Mesenchymal stem cell (in vitro differentiated cells and primary cell): Measurements from ENCODE around the gene CAPN13.

Source experiments
- DNase-seq: peaks from one replicate; pipeline ENCODE4 v3.0.0-alpha.2; 2013
- H2AFZ ChIP-seq: one replicate; pipeline ENCODE4 v1.6.1; 2013; ENCODE audit warnings: low read depth, mild to moderate bottlenecking, control low read depth, inconsistent platforms, low read length, moderate library complexity
- H2AK5ac ChIP-seq: 2 replicates; pipeline ENCODE4 v1.6.1; 2013; ENCODE audit warnings: low read length, moderate library complexity, mild to moderate bottlenecking, inconsistent platforms; ENCODE audit not compliant: severe bottlenecking
- H2BK120ac ChIP-seq: one replicate; pipeline ENCODE4 v1.6.1; 2013; ENCODE audit warnings: low read depth, mild to moderate bottlenecking, inconsistent platforms, low read length, moderate library complexity
- H2BK12ac ChIP-seq, 2 experiments: one replicate each; pipeline ENCODE4 v1.6.1; 2013; ENCODE audit warnings: inconsistent platforms in 2 of 2, low read length in 2 of 2, mild to moderate bottlenecking in 2 of 2, moderate library complexity in 2 of 2, control low read depth in 1 of 2
- H2BK15ac ChIP-seq: one replicate; pipeline ENCODE4 v1.6.1; 2013; ENCODE audit warnings: mild to moderate bottlenecking, low read depth, inconsistent platforms; ENCODE audit not compliant: poor library complexity, severe bottlenecking
- H2BK5ac ChIP-seq: 2 replicates; pipeline ENCODE4 v1.6.1; 2013; ENCODE audit warnings: low read depth, mild to moderate bottlenecking, low read length, control low read depth, inconsistent platforms; ENCODE audit not compliant: poor library complexity, severe bottlenecking
- H3K14ac ChIP-seq, 2 experiments: one replicate each; pipeline ENCODE4 v1.6.1; 2013; ENCODE audit warnings: inconsistent platforms in 2 of 2, low read length in 2 of 2, control low read depth in 1 of 2, mild to moderate bottlenecking in 1 of 2, moderate library complexity in 1 of 2
- H3K18ac ChIP-seq, 2 experiments: one replicate each; pipeline ENCODE4 v1.6.1; 2013; ENCODE audit warnings: inconsistent platforms in 2 of 2, low read length in 2 of 2, control low read depth in 1 of 2, low read depth in 1 of 2, mild to moderate bottlenecking in 1 of 2
- H3K23ac ChIP-seq, 2 experiments: one replicate each; pipeline ENCODE4 v1.6.1; 2013; ENCODE audit warnings: inconsistent platforms in 2 of 2, low read length in 2 of 2, mild to moderate bottlenecking in 2 of 2, moderate library complexity in 2 of 2, control low read depth in 1 of 2
- H3K27ac ChIP-seq: 2 replicates; pipeline ENCODE4 v1.5.1; 2013; ENCODE audit warnings: mild to moderate bottlenecking, moderate library complexity, low read length, control low read depth, inconsistent platforms; ENCODE audit not compliant: poor library complexity, severe bottlenecking
- H3K27me3 ChIP-seq, 2 experiments: 2 replicates each; pipeline versions ENCODE4 v1.6.1 to v1.7.0; 2013; ENCODE audit warnings: low read length in 2 of 2, mild to moderate bottlenecking in 2 of 2, moderate library complexity in 2 of 2, control low read depth in 1 of 2, inconsistent platforms in 1 of 2; ENCODE audit not compliant: control insufficient read depth in 1 of 2, insufficient read depth in 1 of 2
- H3K36me3 ChIP-seq, 2 experiments: 2 replicates each; pipeline versions ENCODE4 v1.6.1 to v1.7.0; 2013; ENCODE audit warnings: low read length in 2 of 2, control low read depth in 1 of 2, inconsistent platforms in 1 of 2, low read depth in 1 of 2, mild to moderate bottlenecking in 1 of 2; ENCODE audit not compliant: insufficient read depth in 2 of 2, control insufficient read depth in 1 of 2
- H3K4ac ChIP-seq, 2 experiments: one replicate each; pipeline ENCODE4 v1.6.1; 2013; ENCODE audit warnings: inconsistent platforms in 2 of 2, low read length in 2 of 2, mild to moderate bottlenecking in 2 of 2, moderate library complexity in 2 of 2, control low read depth in 1 of 2, low read depth in 1 of 2
- H3K4me1 ChIP-seq: 2 replicates; pipeline ENCODE4 v1.6.1; 2013; ENCODE audit warnings: low read depth, low read length, control low read depth; ENCODE audit not compliant: control insufficient read depth, insufficient read depth
- H3K4me2 ChIP-seq: 2 replicates; pipeline ENCODE4 v1.6.1; 2013; ENCODE audit warnings: low read length, mild to moderate bottlenecking, inconsistent platforms; ENCODE audit not compliant: poor library complexity, severe bottlenecking
- H3K4me3 ChIP-seq, 2 experiments: 2 replicates each; pipeline versions ENCODE4 v1.5.1 to v1.7.0; 2013; ENCODE audit warnings: low read length in 2 of 2, mild to moderate bottlenecking in 2 of 2, control low read depth in 1 of 2, low read depth in 1 of 2; ENCODE audit not compliant: insufficient read depth in 1 of 2
- H3K79me1 ChIP-seq: replicated peaks from 2 replicates; pipeline ENCODE4 v1.6.1; 2013; ENCODE audit warnings: mild to moderate bottlenecking, control low read depth, low read length, inconsistent platforms; ENCODE audit not compliant: poor library complexity, severe bottlenecking
- H3K9ac ChIP-seq: 2 replicates; pipeline ENCODE4 v1.7.0; 2013; ENCODE audit warnings: mild to moderate bottlenecking, low read length, moderate library complexity
- H3K9me3 ChIP-seq: 2 replicates; pipeline ENCODE4 v1.7.0; 2013; ENCODE audit warnings: mild to moderate bottlenecking, low read length; ENCODE audit not compliant: control insufficient read depth
- H4K8ac ChIP-seq: one replicate; pipeline ENCODE4 v1.6.1; 2013; ENCODE audit warnings: inconsistent platforms, mild to moderate bottlenecking, low read length, moderate library complexity
- H4K91ac ChIP-seq: one replicate; pipeline ENCODE4 v1.6.1; 2013; ENCODE audit warnings: mild to moderate bottlenecking, low read length, inconsistent platforms
- WGBS: methylation state at CpG from one replicate; pipeline ENCODE4 v1.1.7; 2013; ENCODE audit warnings: mixed read lengths; 5-methylcytosine and 5-hydroxymethylcytosine counted together

CAPN13 gene

DNA sequence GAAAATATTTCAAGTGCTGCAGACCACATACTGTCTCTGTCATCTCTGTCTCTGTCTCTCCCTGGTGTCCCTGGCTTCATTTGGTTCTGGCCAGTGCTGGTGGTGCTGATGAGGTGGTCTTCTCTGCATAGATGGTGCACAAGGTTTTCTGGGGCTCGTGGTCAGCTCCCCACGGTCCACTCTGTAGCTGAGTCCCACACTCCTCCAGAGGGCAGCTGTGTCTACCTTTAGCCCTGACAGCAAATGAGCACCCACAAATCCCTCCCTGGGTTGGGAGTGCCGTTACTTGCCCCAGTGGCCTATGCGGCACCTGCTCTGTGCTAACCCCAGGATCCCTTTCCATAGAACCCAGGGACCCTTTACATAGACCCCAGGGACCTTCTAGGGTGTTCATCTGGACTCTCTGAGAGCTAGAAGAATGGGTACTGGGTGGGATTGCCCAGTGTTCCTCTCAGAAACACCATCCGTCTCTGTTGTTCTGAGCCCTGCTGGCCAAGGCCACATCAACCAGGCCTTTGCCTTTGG lies 129.3 kb downstream of the CAPN13 start:
- DNase-seq, result no peak
- no peaks in the 10 kb centered on the region for H3K27me3 ChIP-seq
- WGBS, result 80% methylated on average over 5 of the region's 5 CpGs
- H4K91ac ChIP-seq, result no peak overlapping the region
- no peaks in the 10 kb centered on the region for H3K9me3 ChIP-seq
- no peak overlapping the region for H3K4ac ChIP-seq
- no peak overlapping the region for H2BK12ac ChIP-seq
- H3K27ac ChIP-seq, result no peak overlapping the region
- no peak overlapping the region for H3K14ac ChIP-seq
- H2BK15ac ChIP-seq, result no peak overlapping the region
- no peak overlapping the region for H3K23ac ChIP-seq
- H2BK120ac ChIP-seq, result no peak overlapping the region
- H4K8ac ChIP-seq, result no peak overlapping the region
- H2AFZ ChIP-seq, result no peak overlapping the region
- no peak overlapping the region for H3K4me3 ChIP-seq
- H3K79me1 ChIP-seq, result no peaks in the 10 kb centered on the region
- no peak overlapping the region for H3K18ac ChIP-seq
- no peak overlapping the region for H3K9ac ChIP-seq
- H2AK5ac ChIP-seq, result no peak overlapping the region
- no peak overlapping the region for H2BK5ac ChIP-seq
- no peak overlapping the region for H3K4me2 ChIP-seq
- no peaks in the 10 kb centered on the region for H3K36me3 ChIP-seq
- H3K4me1 ChIP-seq, result no peaks in the 10 kb centered on the region

DNA sequence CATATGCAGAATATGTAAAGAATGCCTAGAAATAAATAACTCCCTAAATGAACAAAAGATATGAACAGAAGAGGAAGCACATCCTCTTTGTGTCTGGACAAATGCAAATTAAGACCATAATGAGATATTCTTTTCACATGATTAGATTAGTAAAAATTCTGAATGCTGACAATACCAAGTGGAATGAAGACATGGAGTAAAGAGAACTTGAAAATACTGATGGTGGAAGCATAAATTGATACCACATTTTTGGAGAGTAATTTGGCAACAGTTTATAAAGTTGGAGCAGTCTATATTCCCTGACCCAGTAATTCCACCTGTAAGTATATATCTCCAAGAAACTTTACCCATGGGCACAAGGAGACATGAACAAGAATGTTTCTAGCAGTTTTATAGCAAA lies 130.0 kb downstream of the CAPN13 start:
- no peak overlapping the region for H2AK5ac ChIP-seq
- H3K4ac ChIP-seq, result no peak overlapping the region
- no peak overlapping the region for H4K91ac ChIP-seq
- H3K4me1 ChIP-seq, result no peaks in the 10 kb centered on the region
- H3K18ac ChIP-seq, result no peak overlapping the region
- no peaks in the 10 kb centered on the region for H3K9me3 ChIP-seq
- no peak overlapping the region for H3K23ac ChIP-seq
- no peak overlapping the region for H2BK12ac ChIP-seq
- no peak overlapping the region for H3K9ac ChIP-seq
- no peak overlapping the region for H3K14ac ChIP-seq
- H2AFZ ChIP-seq, result no peak overlapping the region
- H3K79me1 ChIP-seq, result no peaks in the 10 kb centered on the region
- no peak overlapping the region for H3K27ac ChIP-seq
- no peak overlapping the region for H3K4me2 ChIP-seq
- no peak overlapping the region for H2BK5ac ChIP-seq
- H3K27me3 ChIP-seq, result no peaks in the 10 kb centered on the region
- H2BK15ac ChIP-seq, result no peak overlapping the region
- no peak overlapping the region for H4K8ac ChIP-seq
- H2BK120ac ChIP-seq, result no peak overlapping the region
- DNase-seq, result no peak
- H3K36me3 ChIP-seq, result no peaks in the 10 kb centered on the region
- no peak overlapping the region for H3K4me3 ChIP-seq

DNA sequence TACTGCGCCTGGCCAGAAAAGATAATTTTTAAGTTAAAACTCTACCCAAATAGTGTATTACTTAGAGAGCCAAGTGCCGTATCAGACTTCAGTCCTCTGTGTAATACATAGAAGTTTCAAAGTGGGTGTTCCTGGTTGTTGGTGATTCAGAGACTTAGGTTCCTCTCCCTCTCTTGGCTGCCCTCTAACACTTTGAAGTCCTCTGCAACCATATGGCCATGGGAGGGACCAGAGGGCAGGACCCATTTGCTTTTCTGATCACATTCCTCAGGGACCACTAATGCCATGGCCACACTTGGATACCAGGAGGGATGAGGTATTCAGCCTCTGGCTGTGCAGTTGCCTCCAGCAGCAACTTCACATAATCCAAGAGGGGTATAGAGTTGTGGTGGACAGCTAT lies 131.5 kb downstream of the CAPN13 start:
- Histone ChIP-seq H4K8ac (no peak overlapping the region), H3K36me3 (no peaks in the 10 kb centered on the region), H3K4me2 (no peak overlapping the region), H3K9ac (no peak overlapping the region), H2AK5ac (no peak overlapping the region), H3K4me1 (no peaks in the 10 kb centered on the region), H3K4me3 (no peak overlapping the region), H2BK5ac (no peak overlapping the region), H3K9me3 (peaks cover 3% of the 10 kb centered on the region), H3K27me3 (no peaks in the 10 kb centered on the region), H3K14ac (no peak overlapping the region), H3K27ac (no peak overlapping the region), H3K23ac (no peak overlapping the region), H4K91ac (no peak overlapping the region), H2BK15ac (no peak overlapping the region), H2BK12ac (no peak overlapping the region), H3K18ac (no peak overlapping the region), H3K4ac (no peak overlapping the region), H3K79me1 (no peaks in the 10 kb centered on the region), H2BK120ac (no peak overlapping the region), H2AFZ (no peak overlapping the region)
- no peak for DNase-seq
- WGBS, result 100% methylated on average over 1 of the region's 2 CpGs

DNA sequence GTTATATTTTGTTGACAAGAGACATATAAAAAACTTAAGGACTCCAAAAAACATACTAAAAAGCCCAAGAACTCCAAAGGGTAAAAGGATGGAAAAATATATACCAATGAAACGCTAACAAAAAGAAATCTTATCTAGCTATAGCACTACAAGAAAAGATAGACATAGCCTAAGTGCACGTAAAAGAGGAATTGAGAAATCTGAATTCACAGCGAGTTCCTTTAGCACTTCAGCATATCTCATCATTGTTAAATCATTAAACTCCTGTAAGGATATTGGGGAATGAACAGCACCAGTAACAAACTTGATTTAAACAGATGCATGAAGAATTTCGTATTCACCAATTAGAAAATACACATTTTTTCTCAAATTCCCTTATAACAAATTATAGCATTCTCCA lies 134.1 kb downstream of the CAPN13 start:
- DNase-seq, result no peak

More for the DNA sequence above, 134.1 kb downstream of the CAPN13 start:
- H3K4me1 ChIP-seq, result no peaks in the 10 kb centered on the region
- H3K9me3 ChIP-seq, result peaks cover 13% of the 10 kb centered on the region
- H4K91ac ChIP-seq, result no peak overlapping the region
- no peak overlapping the region for H3K4me3 ChIP-seq
- H3K23ac ChIP-seq, result no peak overlapping the region
- no peak overlapping the region for H3K27ac ChIP-seq
- no peaks in the 10 kb centered on the region for H3K36me3 ChIP-seq
- no peaks in the 10 kb centered on the region for H3K79me1 ChIP-seq
- H3K4me2 ChIP-seq, result no peak overlapping the region
- no peak overlapping the region for H3K14ac ChIP-seq
- 92% methylated on average over 3 of the region's 4 CpGs for WGBS
- no peak overlapping the region for H4K8ac ChIP-seq
- no peak overlapping the region for H3K9ac ChIP-seq
- H3K18ac ChIP-seq, result no peak overlapping the region
- H2BK5ac ChIP-seq, result no peak overlapping the region
- no peak overlapping the region for H2AK5ac ChIP-seq
- H2BK15ac ChIP-seq, result no peak overlapping the region
- H3K4ac ChIP-seq, result no peak overlapping the region
- H2BK12ac ChIP-seq, result no peak overlapping the region
- H2AFZ ChIP-seq, result no peak overlapping the region
- H2BK120ac ChIP-seq, result no peak overlapping the region
- no peaks in the 10 kb centered on the region for H3K27me3 ChIP-seq
